ENCODE measurements around the gene ADAMTSL4. TPM values are rescaled to one million over a fixed set of nuclear protein-coding genes. Genes with fewer than 3 reads are reported as not detected.
A peak's percentile ranks its signal among the peaks of the same experiment; 100 is the strongest.
"Not testable (repeated sequence)": the region's sequence is repeated elsewhere in the genome, so short reads cannot be mapped to it uniquely, and the experiment has no call there.

ADAMTSL4 gene
- total and polyA plus RNA-seq, 7 donors, result 2.1 to 36.0 (median 14.6) TPM

GRCh38 chr1:150579110-150579944 is 30.1 kb downstream of the ADAMTSL4 start, which contains the start of gene MCL1:
Gene MCL1 (minus strand): TSS chr1:150579610. CDS start chr1:150579530, 80 bp downstream.
- Histone ChIP-seq H3K27ac (peak within 1 kb of the TSS; percentile 95 to 99 (median 97)), H3K4me1 (peaks cover 4 to 44% (median 31%) of the 10 kb centered on the region in 4 donors), H3K4me3 (peak within 1 kb of the TSS; percentile 77 to 98 (median 94)), H3K9me3 (no peaks in the 10 kb centered on the region), H3K36me3 (peaks cover 14 to 39% (median 20%) of the 10 kb centered on the region in 4 donors), H3K27me3 (no peaks in the 10 kb centered on the region)
- intact Hi-C loops (cut with DNase I), result loop anchor here (1.0 to 5.0 kb wide), 2 partner anchors 18 to 33 kb away; no protein-coding TSS in a partner anchor
- TF ChIP-seq CTCF (IDR thresholded peaks at IDR 0.05) (no peak), POLR2A (IDR thresholded peaks at IDR 0.05) (peak; percentile 97 to 98), POLR2AphosphoS5 (IDR thresholded peaks at IDR 0.05) (peak; percentile 98 to 100 (median 99)), EP300 (IDR thresholded peaks at IDR 0.05) (peak in 2 of 4 donors; percentile 11 to 44)
- peak; percentile 98 for DNase-seq
- WGBS, 2 donors, result 1% methylated on average over 94 of the region's 94 CpGs

- WGBS, 2 donors, result 67 to 73% methylated on average over 15 of the region's 15 CpGs
- H3K4me3 ChIP-seq, result peak overlapping the region; percentile 33 to 96 (median 84)
- no peak for TF ChIP-seq POLR2A (IDR thresholded peaks at IDR 0.05)
- no peak for TF ChIP-seq CTCF (IDR thresholded peaks at IDR 0.05)
- TF ChIP-seq POLR2AphosphoS5 (IDR thresholded peaks at IDR 0.05), result no peak
- no peak for TF ChIP-seq EP300 (IDR thresholded peaks at IDR 0.05)
- intact Hi-C loops (cut with DNase I), result loop anchor here (1.0 to 5.0 kb wide), 2 partner anchors 19 to 32 kb away; no protein-coding TSS in a partner anchor
- H3K36me3 ChIP-seq, result peaks cover 9 to 31% (median 15%) of the 10 kb centered on the region in 4 donors
- H3K27me3 ChIP-seq, result no peaks in the 10 kb centered on the region
- peak; percentile 59 for DNase-seq
- peak overlapping the region; percentile 95 to 99 (median 97) for H3K27ac ChIP-seq
- no peaks in the 10 kb centered on the region for H3K9me3 ChIP-seq
- H3K4me1 ChIP-seq, result peaks cover 4 to 37% (median 23%) of the 10 kb centered on the region in 4 donors
Observed at GRCh38 chr1:150579945-150580642, 30.9 kb downstream of the ADAMTSL4 start.

- H3K4me3 ChIP-seq; H3K27ac ChIP-seq; H3K27me3 ChIP-seq; DNase-seq; intact Hi-C loops (cut with DNase I); H3K9me3 ChIP-seq: not testable (repeated sequence)
- H3K4me1 ChIP-seq, result peaks cover 4 to 28% (median 14%) of the 10 kb centered on the region in 4 donors
- WGBS, 2 donors, result 93 to 97% methylated on average over 3 of the region's 3 CpGs
- H3K36me3 ChIP-seq, result peaks cover under 1 to 23% (median 7%) of the 10 kb centered on the region in 4 donors
Observed at GRCh38 chr1:150580966-150581365, 31.8 kb downstream of the ADAMTSL4 start.

GRCh38 chr1:150581437-150581836 is 32.2 kb downstream of the ADAMTSL4 start:
- Histone ChIP-seq H3K36me3 (peaks cover 0 to 18% (median 6%) of the 10 kb centered on the region in 4 donors), H3K4me1 (peaks cover 4 to 23% (median 10%) of the 10 kb centered on the region in 4 donors)
- H3K27me3 ChIP-seq; H3K9me3 ChIP-seq; intact Hi-C loops (cut with DNase I); H3K4me3 ChIP-seq; H3K27ac ChIP-seq: not testable (repeated sequence)
- peak; percentile 54 for DNase-seq
- 96 to 98% methylated on average over 7 of the region's 7 CpGs for WGBS, 2 donors

GRCh38 chr1:150581962-150582361 is 32.8 kb downstream of the ADAMTSL4 start:
- H3K27ac ChIP-seq; H3K27me3 ChIP-seq; H3K4me3 ChIP-seq; intact Hi-C loops (cut with DNase I); H3K9me3 ChIP-seq: not testable (repeated sequence)
- Histone ChIP-seq H3K36me3 (peaks cover 0 to 13% (median 3%) of the 10 kb centered on the region in 4 donors), H3K4me1 (peaks cover 4 to 18% (median 8%) of the 10 kb centered on the region in 4 donors)
- 97% methylated on average over 14 of the region's 14 CpGs for WGBS, 2 donors
- DNase-seq, result peak; percentile 34

- H3K27me3 ChIP-seq, result no peaks in the 10 kb centered on the region
- DNase-seq, result no peak
- intact Hi-C loops (cut with DNase I), result no loop called here
- no peak overlapping the region for H3K27ac ChIP-seq
- peaks cover 4 to 14% (median 8%) of the 10 kb centered on the region in 4 donors for H3K4me1 ChIP-seq
- H3K9me3 ChIP-seq, result no peaks in the 10 kb centered on the region
- H3K4me3 ChIP-seq, result no peak overlapping the region
- H3K36me3 ChIP-seq, result peaks cover 0 to 9% (median 0%) of the 10 kb centered on the region in 4 donors
- TF ChIP-seq POLR2A (IDR thresholded peaks at IDR 0.05) (no peak), POLR2AphosphoS5 (IDR thresholded peaks at IDR 0.05) (no peak), EP300 (IDR thresholded peaks at IDR 0.05) (no peak)
- 72 to 95% methylated on average over 2 of the region's 2 CpGs for WGBS, 2 donors
Observed at GRCh38 chr1:150582371-150582770, 33.2 kb downstream of the ADAMTSL4 start.

Data from sigmoid colon (tissue), 7 donors.